Stimulated activated CD4-positive, alpha-beta T cell treated with anti-CD3 and anti-CD28 coated beads, Interleukin-1b, Interleukin-23, amount 100 ng/mL, for 24 hours (primary cell): Measurements from ENCODE around the gene TSPAN10.
"Not testable (repeated sequence)": the region's sequence is repeated elsewhere in the genome, so short reads cannot be mapped to it uniquely, and the experiment has no call there.

ENCODE experiments used
- DNase-seq, 4 experiments: peaks; one replicate each; pipeline ENCODE4 v3.0.0-alpha.2; 2020; ENCODE audit warnings: low read depth in 4 of 4, low spot score in 1 of 4

The TSPAN10 gene

GRCh38 chr17:81636505-81637288, at the start of gene TSPAN10, which contains the start of gene NPLOC4:
TSS of gene TSPAN10 (plus strand) at chr17:81637196. CDS start at chr17:81642413, 5,217 bp downstream.
TSS of gene NPLOC4 (minus strand) at chr17:81637112. CDS start at chr17:81636930, 182 bp downstream.
- peak; percentile 63 to 84 (median 82) for DNase-seq

DNA sequence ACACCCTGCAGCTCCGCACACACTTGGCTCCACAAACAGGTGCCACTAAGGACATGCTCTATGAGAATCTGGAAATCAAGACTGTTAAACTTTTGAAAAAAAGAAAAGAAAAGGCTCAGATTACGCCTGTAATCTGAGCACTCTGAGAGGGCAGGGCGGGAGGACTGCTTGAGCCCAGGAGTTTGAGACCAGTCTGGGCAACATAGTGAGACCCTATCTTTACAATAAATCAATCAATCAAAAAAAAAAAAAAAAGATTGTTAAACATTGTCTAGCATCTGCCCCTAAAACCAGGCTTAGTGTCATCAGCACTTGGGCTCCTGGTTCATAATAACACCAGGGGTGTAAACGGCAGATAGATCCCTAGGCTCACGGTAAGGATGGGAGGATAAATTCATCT, 47.4 kb upstream of the TSPAN10 start:
- DNase-seq = no peak

GRCh38 chr17:81590121-81590520, 46.9 kb upstream of the TSPAN10 start:
- no peak for DNase-seq

- no peak for DNase-seq
These were observed 45.0 kb upstream of the TSPAN10 start for GRCh38 chr17:81591971-81592370.

DNA sequence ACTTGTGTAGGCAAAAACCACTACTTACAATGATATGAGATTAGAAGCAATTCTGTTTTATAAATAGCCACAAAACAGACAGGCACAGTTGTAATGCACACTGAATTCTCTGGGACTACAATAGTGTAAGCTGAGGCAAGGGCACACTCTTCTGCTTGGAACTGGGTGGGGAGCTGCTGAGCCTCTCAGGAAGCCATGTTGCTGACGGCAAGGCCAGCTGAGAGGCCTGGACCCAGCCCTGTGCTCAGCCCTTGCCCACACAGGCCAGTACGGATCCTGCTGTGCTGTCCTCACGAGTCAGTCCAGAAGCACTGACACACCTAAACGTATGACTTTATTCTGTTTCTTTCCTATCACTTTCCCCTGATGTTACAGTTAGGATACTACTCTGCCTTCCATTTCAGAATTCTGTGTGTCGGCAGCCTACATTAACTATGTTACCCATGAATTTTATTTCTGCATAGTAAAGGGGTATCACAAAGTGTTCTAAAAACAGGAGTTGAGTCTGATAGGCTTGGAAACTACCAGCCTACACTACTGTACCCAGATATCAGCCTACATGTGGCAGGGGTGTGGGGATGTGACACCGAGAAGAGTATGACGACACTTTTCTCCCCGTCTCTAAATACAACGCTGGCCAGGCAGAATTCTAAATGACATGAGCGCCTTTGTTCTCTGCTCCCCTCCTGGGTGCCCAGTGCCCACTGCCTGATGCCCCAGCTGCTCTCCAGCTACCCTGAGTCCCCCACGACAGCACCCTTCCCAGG, 43.7 kb upstream of the TSPAN10 start:
- no peak for DNase-seq

- DNase-seq = no peak
These were observed 37.1 kb upstream of the TSPAN10 start for GRCh38 chr17:81599719-81600486.

DNA sequence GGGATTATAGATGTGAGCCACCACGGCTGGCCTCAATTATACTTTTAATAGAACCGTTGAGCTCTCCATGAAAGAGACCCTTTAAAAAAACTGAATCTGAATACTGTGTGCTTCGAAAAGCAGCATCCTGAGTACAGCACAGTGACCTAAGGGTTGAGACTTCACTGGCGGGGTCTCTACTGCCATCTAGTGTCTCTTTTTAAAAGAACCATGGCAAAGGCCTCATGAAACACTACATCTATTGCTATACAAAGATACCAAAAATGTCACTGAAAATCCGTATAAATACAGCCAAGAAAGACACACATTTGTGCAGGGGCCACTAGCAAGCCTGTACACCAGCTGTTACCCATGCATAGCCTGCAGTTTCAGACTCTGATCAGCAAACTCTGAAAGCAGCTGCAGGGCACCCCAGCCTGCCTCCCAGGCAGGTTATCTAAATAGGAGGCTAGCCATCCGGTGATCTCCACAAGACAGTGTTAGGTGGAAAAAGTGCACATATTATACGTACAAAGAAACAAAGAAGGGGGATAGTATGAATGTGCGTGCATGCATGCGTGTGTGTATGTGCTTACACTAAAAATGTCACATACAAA, 35.4 kb upstream of the TSPAN10 start:
- peak in 2 of 4 experiments; percentile 9 to 19 for DNase-seq

- DNase-seq = no peak
These were observed 33.0 kb upstream of the TSPAN10 start for GRCh38 chr17:81603846-81604610.

GRCh38 chr17:81607431-81607830, 29.6 kb upstream of the TSPAN10 start:
- no peak for DNase-seq

DNA sequence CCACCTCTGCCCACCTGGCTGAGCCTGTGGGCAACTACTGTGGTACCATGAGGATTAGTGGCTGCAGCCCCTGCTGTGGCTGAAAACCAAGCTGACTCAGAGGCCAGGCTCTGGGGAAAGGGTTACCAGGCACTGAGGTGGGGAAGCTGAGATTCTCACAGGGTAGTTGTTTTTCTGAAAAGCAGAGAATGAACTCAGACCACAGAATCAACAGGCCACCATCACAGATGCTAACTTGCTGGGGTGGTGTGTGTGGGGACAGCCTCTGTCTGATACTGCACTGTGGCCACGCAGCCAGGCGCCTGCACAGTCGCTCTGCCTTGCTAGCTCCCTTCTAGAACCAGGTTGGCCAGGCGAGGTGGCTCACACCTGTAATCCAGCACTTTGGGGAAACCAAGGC, 28.9 kb upstream of the TSPAN10 start:
- no peak for DNase-seq

GRCh38 chr17:81608605-81609004, 28.4 kb upstream of the TSPAN10 start:
- DNase-seq = no peak

DNA sequence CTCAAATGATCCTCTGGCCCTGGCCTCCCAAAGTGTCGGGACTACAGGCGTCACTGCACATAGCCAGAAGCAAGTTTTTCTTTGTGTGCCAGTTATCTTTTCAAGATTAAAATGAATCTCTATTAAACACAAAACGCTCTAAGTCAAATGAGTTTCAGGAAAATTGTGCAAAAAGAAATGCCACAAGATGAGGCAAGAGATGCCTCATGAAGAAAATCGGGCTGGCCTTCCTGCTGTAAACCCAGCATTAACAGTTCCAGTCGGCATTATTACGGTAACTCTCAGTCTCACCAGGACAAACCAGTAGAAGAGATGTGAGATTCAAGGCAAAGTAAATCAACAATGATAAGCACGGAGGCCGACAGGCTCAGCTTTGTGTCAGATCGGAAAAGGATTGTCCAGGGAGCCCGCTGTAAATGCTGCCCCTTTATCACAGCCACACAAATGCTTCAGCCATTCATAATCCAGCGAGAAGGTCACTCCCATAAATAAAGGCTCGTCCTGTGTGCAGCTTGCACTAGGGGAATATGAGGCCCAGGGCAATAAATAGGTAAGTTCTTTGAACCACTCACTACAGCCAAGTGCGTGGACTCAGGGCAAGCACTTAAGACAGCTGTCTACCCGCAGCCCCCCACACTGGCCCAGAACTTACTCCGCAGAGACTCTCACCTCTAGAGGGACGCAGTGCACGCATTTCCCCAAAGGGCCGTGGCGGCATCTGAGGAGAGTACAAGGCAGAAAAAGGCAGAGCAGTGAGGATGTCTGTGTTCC, 27.3 kb upstream of the TSPAN10 start:
- no peak for DNase-seq

GRCh38 chr17:81612172-81612970, 24.6 kb upstream of the TSPAN10 start:
- no peak for DNase-seq

- no peak for DNase-seq
These were observed 21.5 kb upstream of the TSPAN10 start for GRCh38 chr17:81615401-81615930.

DNA sequence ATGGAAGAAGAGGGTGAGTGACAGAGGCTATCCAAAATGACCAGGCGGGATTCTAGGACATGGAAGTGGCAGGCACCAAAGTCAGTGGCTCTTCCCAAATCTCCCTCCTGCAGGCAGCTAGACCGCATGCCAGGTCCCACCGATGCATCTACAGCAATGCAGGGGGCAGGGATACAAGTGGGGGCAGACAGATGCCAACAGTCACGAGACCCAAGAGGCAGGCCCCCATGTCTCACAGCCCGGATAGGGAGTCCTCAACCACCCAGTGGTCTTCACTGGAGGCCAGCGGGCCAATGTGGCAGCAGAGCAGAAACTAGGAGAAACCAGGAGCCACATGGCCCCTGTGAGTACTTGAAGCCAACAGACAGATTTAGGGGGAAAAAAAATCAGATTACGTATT, 20.1 kb upstream of the TSPAN10 start:
- DNase-seq = no peak

GRCh38 chr17:81618307-81618706, 18.7 kb upstream of the TSPAN10 start:
- DNase-seq = not testable (repeated sequence)

DNA sequence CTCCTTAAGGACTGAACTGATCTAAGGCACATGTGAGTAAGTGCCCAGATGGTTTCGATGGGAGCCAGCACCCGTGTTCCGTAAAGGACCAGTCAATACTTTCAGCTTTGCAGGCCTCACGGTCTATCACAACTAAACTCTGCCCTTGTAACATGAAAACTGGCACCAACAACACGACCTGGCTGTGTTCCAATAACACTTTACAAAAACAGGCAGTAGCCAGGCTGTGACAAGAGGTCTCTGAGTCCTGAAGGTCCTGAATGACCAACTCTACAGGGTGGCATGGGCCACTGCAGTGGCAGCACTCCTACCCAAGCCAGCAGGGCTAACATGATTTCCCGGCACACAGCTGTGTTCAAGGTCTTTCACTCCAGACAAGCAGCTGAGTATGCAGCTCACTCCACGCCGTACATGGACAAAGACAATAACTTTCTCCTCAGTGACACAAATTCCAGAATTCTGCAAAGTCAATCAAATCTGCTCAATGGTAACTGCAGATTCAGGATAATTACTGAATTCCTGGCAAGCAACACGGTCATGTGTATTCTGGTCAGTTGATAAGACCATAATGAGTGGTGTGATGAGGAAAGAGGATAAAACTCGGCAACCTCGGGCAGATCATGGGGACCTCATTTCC, 15.4 kb upstream of the TSPAN10 start:
- no peak for DNase-seq

- no peak for DNase-seq
These were observed 6.7 kb upstream of the TSPAN10 start for GRCh38 chr17:81630274-81630673.
